Measurements from ENCODE around the gene LIN9. TPM values are rescaled to one million over a fixed set of nuclear protein-coding genes. Genes with fewer than 3 reads are reported as not detected.
"Not testable (repeated sequence)": the region's sequence is repeated elsewhere in the genome, so short reads cannot be mapped to it uniquely, and the experiment has no call there.

Gene LIN9
- 23.2 TPM for total RNA-seq

- no peak for FAIRE-seq
- peak; percentile 83 to 89 for DNase-seq (ENCODE audit: low spot score in 2 of 2)
These were observed at the start of gene LIN9 for GRCh38 chr1:226308723-226309397. Gene LIN9 (minus strand): TSS chr1:226309164. CDS start chr1:226309139, 25 bp downstream.

- DNase-seq (ENCODE audit: low spot score in 2 of 2) (no peak), FAIRE-seq (no peak)
These were observed 48.5 kb upstream of the LIN9 start for GRCh38 chr1:226357416-226357815.

GRCh38 chr1:226355669-226356551 lies 46.9 kb upstream of the LIN9 start:
- DNase-seq (ENCODE audit: low spot score in 2 of 2): peak in 1 of 2 donors; percentile 51
- no peak for FAIRE-seq

- FAIRE-seq: no peak
- DNase-seq (ENCODE audit: low spot score in 2 of 2): no peak
These were observed 46.1 kb upstream of the LIN9 start for GRCh38 chr1:226355016-226355415.

GRCh38 chr1:226353698-226354525 lies 44.9 kb upstream of the LIN9 start:
- FAIRE-seq (no peak), DNase-seq (ENCODE audit: low spot score in 2 of 2) (no peak)

GRCh38 chr1:226351709-226352108 lies 42.7 kb upstream of the LIN9 start:
- DNase-seq (ENCODE audit: low spot score in 2 of 2): no peak

GRCh38 chr1:226350519-226350865 lies 41.5 kb upstream of the LIN9 start:
- DNase-seq (ENCODE audit: low spot score in 2 of 2): no peak
- FAIRE-seq: no peak

More at GRCh38 chr1:226351709-226352108, 42.7 kb upstream of the LIN9 start:
- no peak for FAIRE-seq

GRCh38 chr1:226349801-226350518 lies 41.0 kb upstream of the LIN9 start:
- no peak for FAIRE-seq

GRCh38 chr1:226349081-226349480 lies 40.1 kb upstream of the LIN9 start:
- no peak for DNase-seq (ENCODE audit: low spot score in 2 of 2)
- FAIRE-seq: no peak

More at GRCh38 chr1:226349801-226350518, 41.0 kb upstream of the LIN9 start:
- no peak for DNase-seq (ENCODE audit: low spot score in 2 of 2)

- FAIRE-seq (no peak), DNase-seq (ENCODE audit: low spot score in 2 of 2) (no peak)
These were observed 35.7 kb upstream of the LIN9 start for GRCh38 chr1:226344441-226345259.

- no peak for FAIRE-seq
- DNase-seq (ENCODE audit: low spot score in 2 of 2): no peak
These were observed 33.7 kb upstream of the LIN9 start for GRCh38 chr1:226342656-226343055.

GRCh38 chr1:226340111-226340510 lies 31.1 kb upstream of the LIN9 start:
- not testable (repeated sequence) for DNase-seq (ENCODE audit: low spot score in 2 of 2); FAIRE-seq

GRCh38 chr1:226337276-226337875 lies 28.4 kb upstream of the LIN9 start:
- FAIRE-seq (no peak), DNase-seq (ENCODE audit: low spot score in 2 of 2) (no peak)

GRCh38 chr1:226335661-226336060 lies 26.7 kb upstream of the LIN9 start:
- DNase-seq (ENCODE audit: low spot score in 2 of 2) (no peak), FAIRE-seq (no peak)

- DNase-seq (ENCODE audit: low spot score in 2 of 2) (no peak), FAIRE-seq (no peak)
These were observed 24.0 kb upstream of the LIN9 start for GRCh38 chr1:226332947-226333346.

- DNase-seq (ENCODE audit: low spot score in 2 of 2): no peak
- FAIRE-seq: no peak
These were observed 20.3 kb upstream of the LIN9 start for GRCh38 chr1:226329237-226329636.

- FAIRE-seq: no peak
These were observed 18.8 kb upstream of the LIN9 start for GRCh38 chr1:226327761-226328162.

GRCh38 chr1:226325178-226325577 lies 16.2 kb upstream of the LIN9 start:
- DNase-seq (ENCODE audit: low spot score in 2 of 2) (no peak), FAIRE-seq (no peak)

More at GRCh38 chr1:226327761-226328162, 18.8 kb upstream of the LIN9 start:
- no peak for DNase-seq (ENCODE audit: low spot score in 2 of 2)

GRCh38 chr1:226324479-226324878 lies 15.5 kb upstream of the LIN9 start:
- FAIRE-seq (no peak), DNase-seq (ENCODE audit: low spot score in 2 of 2) (no peak)
